SK-N-SH treated with all-trans-retinoic acid at 6 μM for 48 hours (cell line): ENCODE data around the gene PLA2G3.

Experiments
- ATAC-seq: fragments of 200-7000 bp; cut with Tn5 transposase; 3 replicates; pipeline ENCODE4 v1.9.1; 2020; ENCODE audit warnings: mild to moderate bottlenecking, moderate library complexity
- BACH2 ChIP-seq: fragments of 250-450 bp; sonication (Bioruptor Pico); IDR thresholded peaks from 2 replicates; pipeline ENCODE4 v1.9.0; 2021; ENCODE audit warnings: mild to moderate bottlenecking, borderline replicate concordance
- CSDC2 ChIP-seq: fragments of 250-450 bp; sonication (Bioruptor Pico); IDR thresholded peaks from 2 replicates; pipeline ENCODE4 v1.5.0; 2020; ENCODE audit warnings: mild to moderate bottlenecking, moderate library complexity
- ESRRG ChIP-seq: fragments of 250-450 bp; sonication (Bioruptor Pico); IDR thresholded peaks from 2 replicates; pipeline ENCODE4 v1.6.1; 2021; ENCODE audit warnings: mild to moderate bottlenecking
- GLIS3 ChIP-seq: fragments of 250-450 bp; sonication (Bioruptor Pico); IDR thresholded peaks from 2 replicates; pipeline ENCODE4 v1.5.0; 2020; ENCODE audit warnings: mild to moderate bottlenecking, moderate library complexity
- RARB ChIP-seq: fragments of 250-450 bp; sonication (Bioruptor Pico); IDR thresholded peaks from 2 replicates; pipeline ENCODE4 v1.8.0; 2021; ENCODE audit warnings: mild to moderate bottlenecking, moderate library complexity
- SNAI2 ChIP-seq: fragments of 250-450 bp; sonication (Bioruptor Pico); IDR thresholded peaks from 2 replicates; pipeline ENCODE4 v1.5.0; 2020; ENCODE audit warnings: mild to moderate bottlenecking, moderate library complexity
- TCF4 ChIP-seq: fragments of 250-450 bp; sonication (Bioruptor Pico); IDR thresholded peaks from 2 replicates; pipeline ENCODE4 v1.8.0; 2021; ENCODE audit warnings: mild to moderate bottlenecking, moderate library complexity, borderline replicate concordance
- TOX ChIP-seq: fragments of 250-450 bp; sonication (Bioruptor Pico); IDR thresholded peaks from 2 replicates; pipeline ENCODE4 v1.8.0; 2021; ENCODE audit warnings: mild to moderate bottlenecking, moderate library complexity, borderline replicate concordance
- ZC3H10 ChIP-seq: fragments of 250-450 bp; sonication (Bioruptor Pico); IDR thresholded peaks from 2 replicates; pipeline ENCODE4 v1.5.1; 2021; ENCODE audit warnings: mild to moderate bottlenecking, moderate library complexity
- ZFP3 ChIP-seq: fragments of 250-450 bp; sonication (Bioruptor Pico); IDR thresholded peaks from 2 replicates; pipeline ENCODE4 v1.5.0; 2020; ENCODE audit warnings: mild to moderate bottlenecking, moderate library complexity
- ZFP30 ChIP-seq: fragments of 450-650 bp; formaldehyde crosslinking; IDR thresholded peaks from 2 replicates; pipeline ENCODE4 v1.5.0; 2022; ENCODE audit warnings: mild to moderate bottlenecking, moderate library complexity
- ZNF565 ChIP-seq: fragments of 450-650 bp; formaldehyde crosslinking; conservative IDR thresholded peaks from 2 replicates; pipeline ENCODE4 v1.5.0; 2020; ENCODE audit warnings: low read depth, mild to moderate bottlenecking, moderate library complexity
- ZNF70 ChIP-seq: fragments of 450-650 bp; formaldehyde crosslinking; IDR thresholded peaks from 2 replicates; pipeline ENCODE4 v1.5.0; 2020; ENCODE audit warnings: mild to moderate bottlenecking, moderate library complexity
- ZNF8 ChIP-seq: fragments of 450-650 bp; formaldehyde crosslinking; IDR thresholded peaks from 2 replicates; pipeline ENCODE4 v1.5.0; 2020; ENCODE audit warnings: mild to moderate bottlenecking, moderate library complexity
- TF ChIP-seq, protein P1 (sequence below): fragments of 250-450 bp; sonication (Bioruptor Pico); IDR thresholded peaks from 2 replicates; pipeline ENCODE4 v1.8.0; 2021; ENCODE audit warnings: low read depth, mild to moderate bottlenecking, moderate library complexity, borderline replicate concordance
- TF ChIP-seq, protein P2 (sequence below): fragments of 250-450 bp; sonication (Bioruptor Pico); IDR thresholded peaks from 2 replicates; pipeline ENCODE4 v1.5.1; 2021; ENCODE audit warnings: mild to moderate bottlenecking, moderate library complexity
- TF ChIP-seq, protein P3 (sequence below): fragments of 250-450 bp; sonication (Bioruptor Pico); IDR thresholded peaks from 2 replicates; pipeline ENCODE4 v1.8.0; 2020; ENCODE audit warnings: mild to moderate bottlenecking, moderate library complexity, borderline replicate concordance
- TF ChIP-seq, protein P4 (sequence below): fragments of 250-450 bp; sonication (Bioruptor Pico); IDR thresholded peaks from 2 replicates; pipeline ENCODE4 v1.5.1; 2020; ENCODE audit warnings: low read depth, mild to moderate bottlenecking, moderate library complexity

PLA2G3 gene

DNA sequence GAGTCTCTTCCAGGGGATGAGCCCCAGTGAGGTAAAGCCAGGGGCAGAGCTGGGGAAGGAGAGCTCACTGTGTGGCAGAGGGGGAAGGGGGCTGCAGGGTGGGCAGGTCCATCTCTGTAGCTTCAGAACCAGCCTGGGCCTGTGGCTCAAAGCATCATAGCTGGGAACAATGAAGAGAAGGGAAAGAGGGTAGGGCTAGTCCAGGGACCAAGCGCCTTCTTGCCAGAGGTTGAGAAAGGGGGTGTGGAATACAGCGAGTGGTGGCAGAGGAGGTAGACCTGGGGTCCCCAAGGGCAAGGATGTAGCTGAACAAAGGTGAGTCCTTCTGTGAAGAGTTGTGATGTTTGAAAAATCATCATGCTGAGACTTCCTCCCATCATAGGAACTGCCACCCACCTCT is 1.2 kb upstream of the PLA2G3 start:
- TF ChIP-seq ZFP30 (CRISPR knock-in tag): no peak
- no peak for TF ChIP-seq ZNF8 (CRISPR knock-in tag)
- TF ChIP-seq, protein P1, sequence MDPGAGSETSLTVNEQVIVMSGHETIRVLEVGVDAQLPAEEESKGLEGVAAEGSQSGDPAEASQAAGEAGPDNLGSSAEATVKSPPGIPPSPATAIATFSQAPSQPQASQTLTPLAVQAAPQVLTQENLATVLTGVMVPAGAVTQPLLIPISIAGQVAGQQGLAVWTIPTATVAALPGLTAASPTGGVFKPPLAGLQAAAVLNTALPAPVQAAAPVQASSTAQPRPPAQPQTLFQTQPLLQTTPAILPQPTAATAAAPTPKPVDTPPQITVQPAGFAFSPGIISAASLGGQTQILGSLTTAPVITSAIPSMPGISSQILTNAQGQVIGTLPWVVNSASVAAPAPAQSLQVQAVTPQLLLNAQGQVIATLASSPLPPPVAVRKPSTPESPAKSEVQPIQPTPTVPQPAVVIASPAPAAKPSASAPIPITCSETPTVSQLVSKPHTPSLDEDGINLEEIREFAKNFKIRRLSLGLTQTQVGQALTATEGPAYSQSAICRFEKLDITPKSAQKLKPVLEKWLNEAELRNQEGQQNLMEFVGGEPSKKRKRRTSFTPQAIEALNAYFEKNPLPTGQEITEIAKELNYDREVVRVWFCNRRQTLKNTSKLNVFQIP (CRISPR knock-in tag): no peak
- TF ChIP-seq ZNF565 (CRISPR knock-in tag): no peak
- no peak for ATAC-seq

- TF ChIP-seq ZFP3 (CRISPR knock-in tag) (no peak), CSDC2 (CRISPR knock-in tag) (no peak), GLIS3 (CRISPR knock-in tag) (no peak), TOX (CRISPR knock-in tag) (no peak), SNAI2 (CRISPR knock-in tag) (no peak), BACH2 (CRISPR knock-in tag) (no peak), ZNF8 (CRISPR knock-in tag) (no peak), TCF4 (no peak), ZFP30 (CRISPR knock-in tag) (no peak), ZC3H10 (no peak)
- TF ChIP-seq, protein P1 (CRISPR knock-in tag): no peak
- TF ChIP-seq, protein P2, sequence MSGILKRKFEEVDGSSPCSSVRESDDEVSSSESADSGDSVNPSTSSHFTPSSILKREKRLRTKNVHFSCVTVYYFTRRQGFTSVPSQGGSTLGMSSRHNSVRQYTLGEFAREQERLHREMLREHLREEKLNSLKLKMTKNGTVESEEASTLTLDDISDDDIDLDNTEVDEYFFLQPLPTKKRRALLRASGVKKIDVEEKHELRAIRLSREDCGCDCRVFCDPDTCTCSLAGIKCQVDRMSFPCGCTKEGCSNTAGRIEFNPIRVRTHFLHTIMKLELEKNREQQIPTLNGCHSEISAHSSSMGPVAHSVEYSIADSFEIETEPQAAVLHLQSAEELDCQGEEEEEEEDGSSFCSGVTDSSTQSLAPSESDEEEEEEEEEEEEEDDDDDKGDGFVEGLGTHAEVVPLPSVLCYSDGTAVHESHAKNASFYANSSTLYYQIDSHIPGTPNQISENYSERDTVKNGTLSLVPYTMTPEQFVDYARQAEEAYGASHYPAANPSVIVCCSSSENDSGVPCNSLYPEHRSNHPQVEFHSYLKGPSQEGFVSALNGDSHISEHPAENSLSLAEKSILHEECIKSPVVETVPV (CRISPR knock-in tag): no peak
- ATAC-seq: no peak
Measured at GRCh38 chr22:31140746-31141145, 438 bp upstream of the PLA2G3 start.

GRCh38 chr22:31139066-31139465 is 1.2 kb downstream of the PLA2G3 start:
- ATAC-seq: no peak
- TF ChIP-seq TOX (CRISPR knock-in tag) (no peak), BACH2 (CRISPR knock-in tag) (no peak), RARB (no peak), ZNF70 (CRISPR knock-in tag) (no peak), ZNF565 (CRISPR knock-in tag) (no peak), CSDC2 (CRISPR knock-in tag) (no peak)
- TF ChIP-seq, protein P3, sequence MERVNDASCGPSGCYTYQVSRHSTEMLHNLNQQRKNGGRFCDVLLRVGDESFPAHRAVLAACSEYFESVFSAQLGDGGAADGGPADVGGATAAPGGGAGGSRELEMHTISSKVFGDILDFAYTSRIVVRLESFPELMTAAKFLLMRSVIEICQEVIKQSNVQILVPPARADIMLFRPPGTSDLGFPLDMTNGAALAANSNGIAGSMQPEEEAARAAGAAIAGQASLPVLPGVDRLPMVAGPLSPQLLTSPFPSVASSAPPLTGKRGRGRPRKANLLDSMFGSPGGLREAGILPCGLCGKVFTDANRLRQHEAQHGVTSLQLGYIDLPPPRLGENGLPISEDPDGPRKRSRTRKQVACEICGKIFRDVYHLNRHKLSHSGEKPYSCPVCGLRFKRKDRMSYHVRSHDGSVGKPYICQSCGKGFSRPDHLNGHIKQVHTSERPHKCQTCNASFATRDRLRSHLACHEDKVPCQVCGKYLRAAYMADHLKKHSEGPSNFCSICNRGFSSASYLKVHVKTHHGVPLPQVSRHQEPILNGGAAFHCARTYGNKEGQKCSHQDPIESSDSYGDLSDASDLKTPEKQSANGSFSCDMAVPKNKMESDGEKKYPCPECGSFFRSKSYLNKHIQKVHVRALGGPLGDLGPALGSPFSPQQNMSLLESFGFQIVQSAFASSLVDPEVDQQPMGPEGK (CRISPR knock-in tag): no peak
- TF ChIP-seq, all 23 proteins: peak for 0

DNA sequence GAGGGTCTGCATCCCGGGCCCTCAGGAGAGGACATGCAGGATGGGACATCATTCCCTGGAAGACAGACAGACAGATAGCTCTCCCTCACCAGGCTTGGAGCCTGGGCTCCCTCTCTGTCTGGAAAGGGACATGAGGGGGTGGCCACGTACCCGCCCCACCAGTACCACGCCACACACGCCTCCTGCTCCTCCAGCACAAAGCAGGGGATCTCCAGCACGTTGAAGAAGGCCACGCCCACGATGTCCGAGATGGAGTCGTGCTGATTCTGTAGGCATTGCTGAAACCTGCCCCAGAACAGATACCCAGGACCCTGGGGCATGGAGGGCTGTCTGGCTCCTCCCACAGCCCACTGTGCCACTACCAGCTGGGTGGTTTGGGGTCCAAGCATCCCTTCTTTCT is 2.2 kb downstream of the PLA2G3 start:
- ATAC-seq: no peak
- TF ChIP-seq ZFP30 (CRISPR knock-in tag): no peak
- TF ChIP-seq SNAI2 (CRISPR knock-in tag): no peak
- no peak for TF ChIP-seq CSDC2 (CRISPR knock-in tag)
- no peak for TF ChIP-seq ESRRG (CRISPR knock-in tag)
- TF ChIP-seq ZNF565 (CRISPR knock-in tag): no peak
- no peak for TF ChIP-seq BACH2 (CRISPR knock-in tag)
- no peak for TF ChIP-seq TOX (CRISPR knock-in tag)
- TF ChIP-seq, protein P4, sequence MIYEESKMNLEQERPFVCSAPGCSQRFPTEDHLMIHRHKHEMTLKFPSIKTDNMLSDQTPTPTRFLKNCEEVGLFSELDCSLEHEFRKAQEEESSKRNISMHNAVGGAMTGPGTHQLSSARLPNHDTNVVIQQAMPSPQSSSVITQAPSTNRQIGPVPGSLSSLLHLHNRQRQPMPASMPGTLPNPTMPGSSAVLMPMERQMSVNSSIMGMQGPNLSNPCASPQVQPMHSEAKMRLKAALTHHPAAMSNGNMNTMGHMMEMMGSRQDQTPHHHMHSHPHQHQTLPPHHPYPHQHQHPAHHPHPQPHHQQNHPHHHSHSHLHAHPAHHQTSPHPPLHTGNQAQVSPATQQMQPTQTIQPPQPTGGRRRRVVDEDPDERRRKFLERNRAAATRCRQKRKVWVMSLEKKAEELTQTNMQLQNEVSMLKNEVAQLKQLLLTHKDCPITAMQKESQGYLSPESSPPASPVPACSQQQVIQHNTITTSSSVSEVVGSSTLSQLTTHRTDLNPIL (CRISPR knock-in tag): no peak
- TF ChIP-seq, all 23 proteins: peak for 0

- no peak for TF ChIP-seq TCF4
- no peak for TF ChIP-seq ZNF565 (CRISPR knock-in tag)
- no peak for ATAC-seq
Measured at GRCh38 chr22:31137721-31138120, 2.6 kb downstream of the PLA2G3 start.
